HG03457 (cell line): ENCODE results near the gene TMEM121.
"Not testable (repeated sequence)": the region's sequence is repeated elsewhere in the genome, so short reads cannot be mapped to it uniquely, and the experiment has no call there.

Experiments used
- ATAC-seq: cut with Tn5 transposase; IDR thresholded peaks from one replicate; pipeline ENCODE4 v1.9.1; 2021; ENCODE audit warnings: moderate number of reproducible peaks; ENCODE audit not compliant: unreplicated experiment

Gene TMEM121

GRCh38 chr14:105567164-105568103 lies 41.1 kb downstream of the TMEM121 start:
- not testable (repeated sequence) for ATAC-seq

- ATAC-seq: not testable (repeated sequence)
Measured at GRCh38 chr14:105568140-105568843, 41.9 kb downstream of the TMEM121 start.

GRCh38 chr14:105568859-105569766 lies 42.7 kb downstream of the TMEM121 start:
- ATAC-seq: no peak

- no peak for ATAC-seq
Measured at GRCh38 chr14:105570482-105570881, 44.1 kb downstream of the TMEM121 start.

GRCh38 chr14:105571181-105571951 lies 45.0 kb downstream of the TMEM121 start:
- ATAC-seq: not testable (repeated sequence)

- ATAC-seq: not testable (repeated sequence)
Measured at GRCh38 chr14:105572063-105572462, 45.7 kb downstream of the TMEM121 start.

GRCh38 chr14:105573841-105574240 lies 47.5 kb downstream of the TMEM121 start:
- not testable (repeated sequence) for ATAC-seq

GRCh38 chr14:105574411-105574810 lies 48.0 kb downstream of the TMEM121 start:
- not testable (repeated sequence) for ATAC-seq

- ATAC-seq: peak; percentile 42
Measured at GRCh38 chr14:105575016-105575700, 48.8 kb downstream of the TMEM121 start.

- ATAC-seq: no peak
Measured at GRCh38 chr14:105576525-105577088, 50.2 kb downstream of the TMEM121 start.

- ATAC-seq: no peak
Measured at GRCh38 chr14:105577314-105577861, 51.0 kb downstream of the TMEM121 start.

GRCh38 chr14:105578070-105578469 lies 51.7 kb downstream of the TMEM121 start:
- ATAC-seq: no peak

GRCh38 chr14:105579221-105579620 lies 52.8 kb downstream of the TMEM121 start:
- not testable (repeated sequence) for ATAC-seq
